GM21447 (cell line): Measurements from ENCODE around the gene SFTPD.
"Not testable (repeated sequence)": the region's sequence is repeated elsewhere in the genome, so short reads cannot be mapped to it uniquely, and the experiment has no call there.

Experiments used
- ATAC-seq: cut with Tn5 transposase; IDR thresholded peaks from one replicate; pipeline ENCODE4 v1.9.1; 2021; ENCODE audit not compliant: unreplicated experiment

SFTPD gene

GRCh38 chr10:79948976-79949722, at the start of gene SFTPD:
TSS of gene SFTPD (minus strand) at chr10:79949105. CDS start at chr10:79946659, 2,446 bp downstream.
- no peak for ATAC-seq

- no peak for ATAC-seq
Observed at GRCh38 chr10:79995979-79996634, 47.2 kb upstream of the SFTPD start.

- no peak for ATAC-seq
Observed at GRCh38 chr10:79994556-79994955, 45.7 kb upstream of the SFTPD start.

- ATAC-seq: not testable (repeated sequence)
Observed at GRCh38 chr10:79988199-79988598, 39.3 kb upstream of the SFTPD start.

- ATAC-seq: not testable (repeated sequence)
Observed at GRCh38 chr10:79986661-79987060, 37.8 kb upstream of the SFTPD start.

GRCh38 chr10:79985481-79986072, 36.7 kb upstream of the SFTPD start:
- ATAC-seq: no peak

GRCh38 chr10:79984851-79985250, 35.9 kb upstream of the SFTPD start:
- ATAC-seq: no peak

- ATAC-seq: no peak
Observed at GRCh38 chr10:79983286-79983909, 34.5 kb upstream of the SFTPD start.

- no peak for ATAC-seq
Observed at GRCh38 chr10:79982861-79983260, 34.0 kb upstream of the SFTPD start.

- no peak for ATAC-seq
Observed at GRCh38 chr10:79982362-79982800, 33.5 kb upstream of the SFTPD start.

GRCh38 chr10:79981450-79982361, 32.8 kb upstream of the SFTPD start:
- ATAC-seq: no peak

GRCh38 chr10:79980711-79981110, 31.8 kb upstream of the SFTPD start:
- no peak for ATAC-seq

- ATAC-seq: no peak
Observed at GRCh38 chr10:79979976-79980687, 31.2 kb upstream of the SFTPD start.

- no peak for ATAC-seq
Observed at GRCh38 chr10:79979310-79979975, 30.5 kb upstream of the SFTPD start.

GRCh38 chr10:79976999-79977398, 28.1 kb upstream of the SFTPD start:
- no peak for ATAC-seq

- no peak for ATAC-seq
Observed at GRCh38 chr10:79970062-79970461, 21.2 kb upstream of the SFTPD start.

- ATAC-seq: no peak
Observed at GRCh38 chr10:79947787-79948424, 999 bp downstream of the SFTPD start.

GRCh38 chr10:79947083-79947415, 1.9 kb downstream of the SFTPD start:
- ATAC-seq: no peak
